Putamen (tissue), 1 donor: ENCODE results near the gene DSG2.

Experiments used
- DNase-seq: peaks from one replicate; pipeline ENCODE4 v3.0.0-alpha.2; 2016; ENCODE audit warnings: low spot score

DSG2 gene

GRCh38 chr18:31590570-31590969 lies 92.6 kb downstream of the DSG2 start:
- no peak for DNase-seq

GRCh38 chr18:31591113-31591512 lies 93.1 kb downstream of the DSG2 start:
- no peak for DNase-seq

GRCh38 chr18:31591628-31592027 lies 93.7 kb downstream of the DSG2 start, which contains the start of gene TTR:
Gene TTR (plus strand): TSS chr18:31591877. CDS start chr18:31591903, 26 bp downstream.
- no peak for DNase-seq

GRCh38 chr18:31592506-31593157 lies 94.7 kb downstream of the DSG2 start:
- no peak for DNase-seq

- DNase-seq: no peak
Measured at GRCh38 chr18:31595121-31595771, 97.3 kb downstream of the DSG2 start.

GRCh38 chr18:31596081-31596872 lies 98.3 kb downstream of the DSG2 start:
- DNase-seq: no peak

GRCh38 chr18:31598021-31598805 lies 100.2 kb downstream of the DSG2 start:
- no peak for DNase-seq
